Measurements from ENCODE around the gene MASTL.
"Not testable (repeated sequence)": the region's sequence is repeated elsewhere in the genome, so short reads cannot be mapped to it uniquely, and the experiment has no call there.

MASTL gene

DNA sequence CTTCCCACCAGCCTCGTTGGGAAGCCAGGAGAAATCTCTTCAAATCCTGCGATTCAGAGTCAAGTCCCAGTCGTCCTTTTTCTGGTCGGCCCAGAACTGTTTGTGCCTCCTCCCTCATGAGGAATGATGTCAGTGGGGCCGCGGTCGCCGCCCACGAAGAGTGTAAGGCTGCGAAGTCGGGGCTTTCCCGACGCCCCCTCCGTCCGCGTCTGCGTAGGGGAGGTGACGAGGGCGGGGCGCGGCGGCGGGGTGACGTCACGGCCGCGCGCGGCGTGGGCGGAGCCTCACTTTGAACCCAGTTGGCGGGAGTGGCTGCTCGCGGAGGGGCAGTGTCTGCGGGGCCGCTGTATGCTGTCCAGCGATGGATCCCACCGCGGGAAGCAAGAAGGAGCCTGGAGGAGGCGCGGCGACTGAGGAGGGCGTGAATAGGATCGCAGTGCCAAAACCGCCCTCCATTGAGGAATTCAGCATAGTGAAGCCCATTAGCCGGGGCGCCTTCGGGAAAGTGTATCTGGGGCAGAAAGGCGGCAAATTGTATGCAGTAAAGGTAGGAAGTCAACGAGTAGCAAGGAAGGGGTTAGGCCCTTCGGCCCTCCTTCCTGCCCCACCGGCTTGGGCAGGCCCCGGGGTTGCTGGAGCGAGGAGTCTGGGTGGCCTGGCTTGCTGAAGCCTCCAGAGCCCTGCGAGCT is at the start of gene MASTL:
Gene MASTL (plus strand): TSS at position 287 of the 689 bp plus-strand sequence. CDS start 75 bp downstream, at position 362.
- FAIRE-seq, result peak; percentile 94
- peak; percentile 85 for DNase-seq (ENCODE audit: extremely low spot score, insufficient read length, low read depth)

DNA sequence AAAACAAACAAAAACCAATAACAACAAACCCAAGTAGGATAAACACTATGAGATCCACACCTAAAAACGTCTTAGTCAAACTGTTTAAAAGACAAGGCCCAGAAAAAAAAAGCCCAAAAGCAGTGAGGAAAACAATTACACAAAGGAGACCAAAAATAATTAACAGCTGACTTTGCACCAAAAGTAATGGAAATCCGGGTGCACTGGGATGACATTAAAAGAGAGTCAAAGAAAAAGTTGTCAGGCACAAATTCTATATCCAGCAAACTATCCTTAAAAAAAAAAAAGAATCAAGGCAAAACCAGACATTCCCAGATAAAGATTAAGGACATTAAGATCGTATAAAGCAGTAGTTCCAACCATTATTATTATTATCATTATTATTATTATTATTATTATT is 47.0 kb upstream of the MASTL start:
- no peak for FAIRE-seq
- no peak for DNase-seq (ENCODE audit: extremely low spot score, insufficient read length, low read depth)

DNA sequence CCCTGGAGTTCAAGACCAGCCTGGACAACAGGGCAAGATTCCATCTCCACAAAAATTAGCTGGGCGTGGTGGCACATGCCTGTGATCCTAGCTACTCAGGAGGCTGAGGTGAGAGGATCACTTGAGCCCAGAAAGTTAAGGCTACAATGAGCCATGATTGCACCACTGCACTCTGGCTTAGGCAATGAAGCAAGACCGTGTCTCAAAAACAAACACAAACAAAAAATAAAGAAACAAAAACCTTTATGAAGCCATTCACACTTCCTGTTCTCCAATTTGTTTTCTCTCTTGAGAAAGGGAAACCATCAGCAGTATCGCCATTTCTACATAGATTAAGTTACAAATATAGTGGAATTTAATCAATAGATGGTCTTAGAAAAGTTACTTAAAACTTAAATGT is 20.8 kb upstream of the MASTL start:
- FAIRE-seq (no peak), DNase-seq (ENCODE audit: extremely low spot score, insufficient read length, low read depth) (no peak)

DNA sequence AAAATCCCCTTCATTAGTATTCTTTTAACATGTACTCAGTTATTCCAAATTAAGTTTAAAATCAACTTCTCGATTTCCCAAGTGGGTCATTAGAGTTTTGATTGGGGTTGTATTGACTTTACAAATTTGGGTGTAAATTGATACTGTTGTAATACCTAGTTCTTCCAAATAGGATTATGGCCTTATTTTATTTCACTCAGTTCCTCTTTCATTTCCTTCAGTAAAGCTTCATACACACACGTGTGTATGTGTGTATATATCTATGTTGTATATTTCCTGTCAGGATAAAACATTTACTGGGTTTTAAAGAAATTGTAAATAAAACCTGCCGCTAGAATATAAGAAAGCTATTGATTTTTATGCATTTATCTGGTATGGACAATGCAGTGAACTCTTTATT is 16.9 kb upstream of the MASTL start:
- FAIRE-seq (no peak), DNase-seq (ENCODE audit: extremely low spot score, insufficient read length, low read depth) (no peak)

DNA sequence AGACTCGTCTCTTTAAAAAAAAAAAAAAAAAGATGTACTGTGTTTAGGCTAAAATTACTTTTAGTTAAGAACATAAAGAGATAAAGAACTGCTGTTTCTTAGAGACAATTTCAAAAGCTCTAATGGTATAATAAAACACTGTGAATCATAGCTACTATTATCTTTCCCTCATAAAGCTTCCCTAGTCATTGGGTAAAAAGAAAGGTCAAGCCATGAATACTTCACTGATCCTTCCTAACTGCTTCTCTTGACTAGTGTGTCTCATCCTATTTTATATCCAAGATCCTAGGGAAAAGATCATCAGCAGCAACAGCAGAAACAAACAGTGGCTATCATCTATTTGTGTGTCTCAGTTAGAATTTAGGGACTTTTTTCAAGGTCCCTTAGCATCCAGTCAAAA is 11.5 kb upstream of the MASTL start:
- DNase-seq (ENCODE audit: extremely low spot score, insufficient read length, low read depth), result no peak
- FAIRE-seq, result no peak

DNA sequence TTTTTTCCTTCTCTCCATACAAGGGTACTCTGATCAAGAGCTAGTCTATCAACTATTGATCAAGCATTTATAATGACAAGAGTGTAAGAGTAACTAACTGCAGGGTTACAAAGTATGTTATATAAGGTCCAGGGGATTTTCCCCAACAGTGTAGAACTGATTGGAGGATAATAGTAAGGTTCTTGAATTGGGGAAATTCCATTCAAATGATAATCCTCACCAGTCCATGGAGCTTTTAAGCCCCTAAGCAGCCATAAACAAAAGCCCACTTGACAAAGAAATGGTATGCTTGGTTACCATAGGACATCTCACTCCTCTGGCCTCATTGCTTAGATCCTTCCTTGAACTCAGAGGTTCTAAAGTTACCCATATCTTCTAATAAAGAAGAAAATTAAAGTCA is 9.2 kb upstream of the MASTL start:
- no peak for FAIRE-seq
- DNase-seq (ENCODE audit: extremely low spot score, insufficient read length, low read depth), result no peak

DNA sequence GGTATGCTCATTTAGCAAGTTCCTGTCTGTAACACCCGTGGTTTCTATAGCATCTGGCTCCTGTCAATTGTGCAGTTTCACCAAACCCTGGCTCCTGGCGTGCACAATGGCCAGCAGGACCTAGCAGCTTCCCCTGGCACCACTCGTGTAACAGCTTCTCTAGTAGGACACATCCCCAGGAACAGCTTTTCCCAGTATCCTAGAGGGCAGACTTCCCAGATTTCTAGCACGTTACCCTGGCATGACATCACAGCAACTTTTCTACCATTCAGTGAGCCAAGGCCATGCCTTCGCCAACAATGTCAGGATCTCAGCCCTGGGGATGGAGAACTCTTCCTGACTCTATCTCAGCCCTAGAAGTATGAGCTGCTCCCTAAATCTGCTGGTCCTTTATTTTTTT is 7.5 kb upstream of the MASTL start:
- no peak for DNase-seq (ENCODE audit: extremely low spot score, insufficient read length, low read depth)
- FAIRE-seq, result no peak

DNA sequence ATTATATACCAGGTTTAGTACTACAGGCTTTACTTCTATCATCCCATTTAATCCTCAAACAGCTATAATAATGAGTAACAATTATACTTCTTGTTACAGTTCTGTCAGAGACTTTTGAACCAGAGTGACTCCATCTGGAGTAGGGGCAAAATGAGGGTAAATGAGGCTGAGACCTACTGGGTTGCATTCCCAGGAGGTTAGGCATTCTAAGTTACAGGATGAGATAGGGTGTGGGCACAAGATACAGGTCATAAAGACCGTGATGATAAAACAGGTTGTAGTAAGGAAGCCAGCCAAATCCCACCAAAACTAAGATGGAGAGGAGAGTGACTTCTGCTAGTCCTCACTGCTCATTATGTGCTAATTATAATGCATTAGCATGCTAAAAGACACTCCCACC is 4.9 kb upstream of the MASTL start:
- no peak for FAIRE-seq
- no peak for DNase-seq (ENCODE audit: extremely low spot score, insufficient read length, low read depth)

DNA sequence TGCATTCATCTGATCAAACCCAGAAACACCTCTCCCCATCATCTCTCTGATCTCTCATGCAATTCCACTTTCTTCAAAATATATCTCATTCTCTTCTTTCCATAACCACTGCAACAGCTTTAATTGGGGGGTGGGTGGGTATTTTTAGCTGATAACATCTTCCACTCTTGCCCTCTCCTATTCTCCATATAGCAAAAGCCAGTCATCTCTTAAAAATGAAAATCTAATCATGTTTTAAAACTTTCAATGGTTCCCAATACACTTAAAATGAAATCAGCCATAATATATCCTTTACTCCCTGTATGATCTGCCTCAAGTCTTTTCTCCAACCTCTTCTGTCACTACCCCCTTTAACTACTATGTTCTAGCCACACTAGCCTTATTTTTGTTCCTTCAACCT is 2.5 kb upstream of the MASTL start:
- DNase-seq (ENCODE audit: extremely low spot score, insufficient read length, low read depth) (no peak), FAIRE-seq (no peak)

DNA sequence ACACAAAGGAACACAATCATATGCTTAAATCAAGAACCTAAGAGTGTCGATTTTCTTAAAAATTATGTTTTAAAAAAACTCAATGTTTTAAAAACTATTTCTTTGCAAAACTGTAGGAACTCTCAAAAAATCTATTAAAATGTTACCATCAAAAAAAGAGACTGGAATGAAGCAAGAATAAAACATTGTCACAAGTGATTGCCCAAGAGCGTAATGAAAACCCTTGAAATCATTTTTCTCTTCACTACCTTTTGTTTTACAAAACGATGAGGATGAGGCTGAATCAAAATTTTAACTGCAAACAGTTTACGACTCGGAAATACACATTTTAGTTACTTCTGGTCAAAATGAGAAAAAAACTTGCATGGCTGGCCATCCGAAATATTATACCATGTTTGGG is 1.8 kb upstream of the MASTL start:
- FAIRE-seq (no peak), DNase-seq (ENCODE audit: extremely low spot score, insufficient read length, low read depth) (no peak)

DNA sequence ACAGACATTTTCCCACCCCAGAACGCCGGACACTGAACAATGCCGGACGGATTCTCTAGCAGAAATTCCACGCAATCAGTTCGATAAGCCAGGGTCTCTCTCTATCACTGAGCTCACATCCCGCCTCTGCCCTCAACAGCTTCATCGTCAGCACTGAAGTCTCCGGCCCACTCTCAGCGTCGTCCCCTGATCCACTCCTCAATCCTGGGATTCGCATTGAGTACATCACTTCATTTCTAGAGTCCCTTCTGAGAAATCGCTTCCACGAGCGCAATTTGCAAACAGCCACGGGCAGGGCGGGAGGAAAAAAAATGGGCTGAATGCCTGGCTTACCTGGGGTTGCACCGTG is 1.3 kb upstream of the MASTL start:
- no peak for FAIRE-seq

DNA sequence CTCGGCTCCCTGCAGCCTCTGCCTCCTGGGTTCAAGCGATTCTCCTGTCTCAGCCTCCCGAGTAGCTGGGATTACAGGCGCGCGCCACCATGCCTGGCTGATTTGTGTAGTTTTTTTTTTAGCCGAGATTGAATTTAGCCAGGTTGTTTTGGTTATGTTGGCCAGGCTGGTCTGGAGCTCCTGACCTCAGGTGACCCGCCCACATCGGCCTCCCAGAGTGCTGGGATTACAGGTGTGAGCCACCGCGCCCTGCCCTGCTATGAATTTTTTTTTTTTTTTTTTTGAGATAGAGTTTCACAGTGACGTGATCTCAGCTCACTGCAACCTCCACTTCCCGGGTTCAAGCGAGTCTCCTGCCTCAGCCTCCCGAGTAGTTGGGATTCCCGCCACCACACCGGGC is 1.4 kb downstream of the MASTL start:
- not testable (repeated sequence) for FAIRE-seq; DNase-seq (ENCODE audit: extremely low spot score, insufficient read length, low read depth)

More for the DNA sequence above, 1.3 kb upstream of the MASTL start:
- DNase-seq (ENCODE audit: extremely low spot score, insufficient read length, low read depth), result no peak

DNA sequence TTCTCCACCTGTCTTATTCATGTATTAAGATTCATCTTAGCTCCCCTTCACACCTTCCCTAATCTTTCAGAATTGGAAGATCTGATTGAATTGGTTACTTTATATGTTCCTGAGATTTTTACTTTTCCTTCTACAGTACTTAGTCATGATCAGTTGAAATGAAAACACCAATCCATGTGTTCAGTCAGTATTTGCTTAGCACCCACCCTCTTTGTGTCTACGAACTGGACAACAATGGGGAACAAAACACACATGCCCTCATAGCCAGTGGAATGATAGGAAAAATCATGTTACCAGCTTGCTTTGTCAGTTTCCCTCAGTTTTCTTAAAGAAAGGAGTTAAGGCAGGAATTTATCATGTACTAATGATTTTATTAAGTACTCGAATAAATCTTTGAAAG is 2.0 kb downstream of the MASTL start:
- DNase-seq (ENCODE audit: extremely low spot score, insufficient read length, low read depth), result no peak

DNA sequence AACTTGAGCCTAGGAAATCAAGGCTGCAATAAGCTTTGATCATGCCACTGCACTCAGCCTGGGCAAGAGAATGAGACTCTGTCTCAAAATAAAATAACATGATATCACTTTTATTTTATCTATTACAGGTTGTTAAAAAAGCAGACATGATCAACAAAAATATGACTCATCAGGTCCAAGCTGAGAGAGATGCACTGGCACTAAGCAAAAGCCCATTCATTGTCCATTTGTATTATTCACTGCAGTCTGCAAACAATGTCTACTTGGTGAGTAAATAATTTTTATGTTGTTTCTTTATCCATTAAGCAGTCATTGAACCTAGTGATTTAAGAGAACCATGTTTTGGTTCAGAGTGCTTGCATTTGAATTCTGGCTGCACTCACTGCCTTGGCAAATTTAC is 3.3 kb downstream of the MASTL start:
- DNase-seq (ENCODE audit: extremely low spot score, insufficient read length, low read depth) (no peak), FAIRE-seq (no peak)

More for the DNA sequence above, 2.0 kb downstream of the MASTL start:
- FAIRE-seq, result no peak

DNA sequence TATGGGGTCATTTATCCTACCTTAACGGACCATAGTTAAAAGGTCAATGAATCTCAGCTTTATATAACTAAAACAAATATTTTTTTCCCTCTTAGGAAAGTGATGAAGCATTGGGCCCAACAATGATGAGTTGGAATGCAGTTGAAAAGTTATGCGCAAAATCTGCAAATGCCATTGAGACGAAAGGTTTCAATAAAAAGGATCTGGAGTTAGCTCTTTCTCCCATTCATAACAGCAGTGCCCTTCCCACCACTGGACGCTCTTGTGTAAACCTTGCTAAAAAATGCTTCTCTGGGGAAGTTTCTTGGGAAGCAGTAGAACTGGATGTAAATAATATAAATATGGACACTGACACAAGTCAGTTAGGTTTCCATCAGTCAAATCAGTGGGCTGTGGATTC is 14.7 kb downstream of the MASTL start:
- DNase-seq (ENCODE audit: extremely low spot score, insufficient read length, low read depth), result no peak
- no peak for FAIRE-seq

DNA sequence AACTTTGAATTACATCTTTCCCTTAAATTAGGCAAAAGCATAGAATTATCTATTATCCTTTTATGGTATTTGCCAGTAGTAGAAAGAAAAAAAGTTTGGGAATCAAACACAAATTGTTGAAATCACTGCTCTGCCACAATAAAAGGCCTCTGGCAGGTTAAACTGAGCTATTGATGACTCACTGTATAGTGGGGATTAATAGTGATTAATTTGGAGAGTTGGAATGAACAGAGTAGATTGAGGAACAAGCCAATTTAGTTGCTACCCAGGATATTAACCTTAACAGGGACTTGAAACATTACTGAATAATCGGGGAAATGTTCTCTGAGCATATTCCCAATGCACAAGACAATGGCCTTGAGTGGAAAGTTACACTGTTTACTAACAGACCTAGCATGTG is 33.1 kb downstream of the MASTL start:
- no peak for FAIRE-seq
- no peak for DNase-seq (ENCODE audit: extremely low spot score, insufficient read length, low read depth)

DNA sequence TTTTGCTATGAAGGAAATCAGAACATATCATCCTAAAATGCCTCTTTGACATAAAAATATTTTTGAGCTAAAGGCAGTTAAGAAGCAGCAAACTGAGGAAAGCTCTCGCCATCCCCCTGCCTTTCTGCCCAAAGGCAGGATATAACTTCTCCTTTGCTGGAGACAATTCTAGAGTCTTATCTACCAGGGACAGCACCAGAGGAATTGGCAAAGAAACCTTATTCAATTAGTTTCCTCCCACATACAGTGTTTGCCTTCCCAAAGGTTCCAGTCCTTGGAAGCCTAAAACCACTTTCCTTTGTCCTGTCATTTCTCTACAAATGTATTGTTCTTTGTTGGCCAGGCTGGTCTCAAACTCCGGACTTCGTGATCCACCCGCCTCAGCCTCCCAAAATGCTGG is 33.7 kb downstream of the MASTL start:
- DNase-seq (ENCODE audit: extremely low spot score, insufficient read length, low read depth) (no peak), FAIRE-seq (no peak)

DNA sequence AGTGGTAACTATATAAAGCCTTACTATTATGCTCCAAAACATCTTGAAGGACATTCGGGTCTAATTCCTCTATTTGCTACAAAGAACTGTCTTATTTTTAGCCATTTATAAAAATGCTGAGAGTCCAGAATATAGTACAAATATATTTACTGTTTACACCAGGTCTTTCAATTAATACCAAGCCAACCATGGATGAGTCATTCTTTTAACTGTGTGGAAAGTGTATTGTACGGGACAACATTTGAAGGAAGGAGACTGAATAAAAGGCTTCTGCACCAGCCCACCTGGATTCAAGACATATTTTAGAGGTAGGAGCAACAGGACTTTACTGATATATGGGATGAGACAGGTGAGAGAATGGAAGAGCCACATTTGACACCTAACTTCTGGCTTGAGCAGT is 35.4 kb downstream of the MASTL start:
- FAIRE-seq (no peak), DNase-seq (ENCODE audit: extremely low spot score, insufficient read length, low read depth) (no peak)

DNA sequence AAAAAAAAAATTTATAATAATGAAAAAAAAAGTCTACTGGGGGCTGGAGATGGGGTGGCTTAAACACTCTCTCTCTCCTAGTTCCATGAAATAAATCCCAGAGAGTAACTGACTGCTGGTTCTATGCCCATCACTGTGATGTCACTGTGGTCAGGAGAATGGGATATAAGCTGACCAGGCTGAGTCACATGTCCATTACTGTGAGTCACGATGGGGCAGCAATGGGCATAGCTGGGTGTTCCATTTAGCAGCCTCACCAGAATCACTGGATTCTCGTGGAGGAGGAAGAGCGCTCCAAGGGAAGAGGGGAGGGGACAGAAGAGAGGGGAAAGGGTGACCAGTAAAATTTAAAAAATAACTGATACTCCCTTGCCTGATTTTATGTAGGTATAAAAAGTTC is 37.1 kb downstream of the MASTL start:
- no peak for DNase-seq (ENCODE audit: extremely low spot score, insufficient read length, low read depth)
- no peak for FAIRE-seq

DNA sequence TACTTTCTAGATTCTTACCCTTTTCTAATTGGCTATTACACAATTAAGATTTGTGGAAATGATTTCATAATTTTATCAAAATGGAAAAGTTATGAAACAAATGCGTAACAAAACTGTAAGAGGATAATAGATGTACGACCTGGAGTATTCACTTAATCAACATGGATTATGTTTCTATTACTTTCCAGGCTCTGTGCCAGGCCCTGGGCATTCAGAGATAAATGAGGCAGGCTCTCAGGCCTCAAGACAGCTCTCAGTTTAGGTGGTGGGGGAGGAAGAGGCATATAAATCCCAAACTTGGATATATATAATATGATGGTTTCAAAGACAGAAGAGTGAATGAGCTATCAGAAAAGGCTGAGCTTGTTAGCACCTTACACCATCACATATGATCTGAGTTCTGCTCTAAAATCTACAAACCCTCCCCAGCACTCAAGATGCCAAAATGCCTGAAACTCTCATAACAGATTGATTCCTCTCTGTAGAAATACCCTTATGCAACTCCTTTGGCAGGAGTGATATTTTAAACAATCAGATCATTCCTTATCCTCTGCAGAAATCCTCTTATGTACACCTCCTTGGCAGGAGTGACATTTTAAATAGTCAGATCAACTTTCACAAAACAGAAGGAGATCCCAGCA is 42.9 kb downstream of the MASTL start:
- no peak for DNase-seq (ENCODE audit: extremely low spot score, insufficient read length, low read depth)
- FAIRE-seq, result no peak

DNA sequence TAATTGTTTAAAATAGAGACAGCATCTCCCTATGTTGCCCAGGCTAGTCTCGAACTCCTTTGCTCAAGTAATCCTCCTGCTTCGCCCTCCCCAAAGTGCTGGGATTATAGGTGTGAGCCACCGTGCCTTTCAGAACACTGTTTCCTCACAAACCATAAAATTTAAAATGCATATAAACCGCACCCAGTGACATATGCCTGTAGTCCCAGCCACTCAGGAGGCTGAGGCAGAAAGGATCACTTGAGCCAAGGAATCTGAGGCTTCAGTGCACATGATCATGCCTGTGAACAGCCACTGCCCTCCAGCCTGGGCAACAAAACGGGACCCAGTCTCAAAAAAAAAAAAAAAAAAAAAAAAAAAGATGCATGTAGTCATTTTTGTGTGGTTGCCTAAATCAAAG is 48.7 kb downstream of the MASTL start:
- DNase-seq (ENCODE audit: extremely low spot score, insufficient read length, low read depth) (no peak), FAIRE-seq (no peak)

DNA sequence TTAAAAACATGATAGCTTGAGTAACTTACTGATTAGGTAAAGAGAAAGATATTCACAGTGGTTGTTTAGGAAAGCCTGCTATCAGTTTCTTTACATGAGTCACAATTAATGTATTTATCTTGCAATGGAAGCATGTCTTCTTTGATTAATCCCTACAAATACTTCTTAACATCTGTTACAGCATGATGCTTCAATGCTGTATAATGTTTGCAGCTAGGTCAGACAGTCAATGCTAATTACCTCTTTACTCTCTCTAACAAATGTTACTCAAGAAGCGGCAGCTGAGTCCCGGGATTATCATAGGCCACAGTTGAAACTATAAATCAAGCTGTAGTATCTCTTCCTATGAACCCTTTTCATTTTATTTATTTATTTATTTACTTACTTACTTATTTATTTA is 52.2 kb downstream of the MASTL start:
- no peak for DNase-seq (ENCODE audit: extremely low spot score, insufficient read length, low read depth)
- FAIRE-seq, result no peak
